ENCODE data around the gene TSPAN9.

The TSPAN9 gene

DNA sequence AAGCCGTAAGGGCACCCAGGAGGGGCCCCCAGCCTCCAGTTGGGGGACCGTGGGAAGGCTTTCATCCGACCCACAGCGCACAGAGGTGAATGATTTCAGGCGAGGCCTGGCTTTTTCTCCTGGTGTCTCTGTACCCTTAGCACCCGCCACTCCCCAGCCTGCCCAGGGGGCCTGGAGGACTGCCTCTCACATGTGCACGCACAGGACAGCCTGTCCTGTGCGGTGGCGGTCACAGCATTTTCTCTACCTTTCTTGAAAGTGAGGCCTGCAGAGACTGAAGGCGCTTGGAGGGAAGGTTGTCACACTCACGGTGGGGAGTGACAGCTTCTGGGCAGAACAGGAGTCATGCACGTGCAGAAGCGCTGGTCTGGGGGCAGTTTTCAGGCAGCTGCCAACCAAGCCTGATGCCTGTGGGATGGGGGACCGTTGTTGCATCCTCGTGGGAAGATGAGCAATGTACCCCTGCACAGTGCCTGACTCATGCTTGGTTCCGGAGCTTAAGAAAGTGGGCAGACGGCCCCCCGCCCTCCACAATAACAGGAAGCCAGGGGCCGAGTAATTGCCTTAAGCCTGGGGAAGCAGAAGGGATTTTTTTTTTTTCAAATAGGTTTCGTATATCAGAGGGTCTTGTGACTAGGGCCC lies 148.1 kb downstream of the TSPAN9 start:
- DNase-seq (ENCODE audit: low read depth) = peak; percentile 98
- TF ChIP-seq MYC (IDR thresholded peaks at IDR 0.05; ENCODE audit: low read depth, low read length) (peak; percentile 87), POLR2A (IDR thresholded peaks at IDR 0.05; ENCODE audit: extremely low read depth, insufficient read length) (no peak)
- TF ChIP-seq, protein P1, sequence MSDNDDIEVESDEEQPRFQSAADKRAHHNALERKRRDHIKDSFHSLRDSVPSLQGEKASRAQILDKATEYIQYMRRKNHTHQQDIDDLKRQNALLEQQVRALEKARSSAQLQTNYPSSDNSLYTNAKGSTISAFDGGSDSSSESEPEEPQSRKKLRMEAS (IDR thresholded peaks at IDR 0.05; ENCODE audit: low read depth, low read length) = peak; percentile 94
- TF ChIP-seq, protein P2, sequence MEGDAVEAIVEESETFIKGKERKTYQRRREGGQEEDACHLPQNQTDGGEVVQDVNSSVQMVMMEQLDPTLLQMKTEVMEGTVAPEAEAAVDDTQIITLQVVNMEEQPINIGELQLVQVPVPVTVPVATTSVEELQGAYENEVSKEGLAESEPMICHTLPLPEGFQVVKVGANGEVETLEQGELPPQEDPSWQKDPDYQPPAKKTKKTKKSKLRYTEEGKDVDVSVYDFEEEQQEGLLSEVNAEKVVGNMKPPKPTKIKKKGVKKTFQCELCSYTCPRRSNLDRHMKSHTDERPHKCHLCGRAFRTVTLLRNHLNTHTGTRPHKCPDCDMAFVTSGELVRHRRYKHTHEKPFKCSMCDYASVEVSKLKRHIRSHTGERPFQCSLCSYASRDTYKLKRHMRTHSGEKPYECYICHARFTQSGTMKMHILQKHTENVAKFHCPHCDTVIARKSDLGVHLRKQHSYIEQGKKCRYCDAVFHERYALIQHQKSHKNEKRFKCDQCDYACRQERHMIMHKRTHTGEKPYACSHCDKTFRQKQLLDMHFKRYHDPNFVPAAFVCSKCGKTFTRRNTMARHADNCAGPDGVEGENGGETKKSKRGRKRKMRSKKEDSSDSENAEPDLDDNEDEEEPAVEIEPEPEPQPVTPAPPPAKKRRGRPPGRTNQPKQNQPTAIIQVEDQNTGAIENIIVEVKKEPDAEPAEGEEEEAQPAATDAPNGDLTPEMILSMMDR (IDR thresholded peaks at IDR 0.05; ENCODE audit: low read depth, low read length) = no peak
- peak overlapping the region; percentile 44 for H3K4me3 ChIP-seq (ENCODE audit: low read depth, low read length)

DNA sequence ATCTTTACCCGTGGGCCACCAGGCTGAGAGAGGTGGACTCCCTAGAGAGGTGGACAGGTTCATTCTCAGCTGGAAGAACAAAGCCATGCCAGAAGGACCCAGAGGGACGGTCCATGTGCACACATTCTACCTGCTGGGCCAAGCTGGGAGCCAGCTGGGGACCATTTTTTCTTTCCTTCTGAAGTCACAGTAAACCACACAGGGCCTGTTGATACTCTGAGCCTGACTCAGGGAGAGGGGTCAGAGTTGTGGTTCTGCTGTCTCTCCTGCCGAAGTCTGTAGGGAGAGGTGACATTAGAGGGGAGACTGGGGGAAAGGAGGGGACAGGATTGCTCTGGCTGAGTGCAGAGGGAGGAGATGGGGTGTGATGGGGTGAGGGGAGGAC lies 148.6 kb downstream of the TSPAN9 start:
- DNase-seq (ENCODE audit: low read depth) = peak; percentile 86
- H3K4me3 ChIP-seq (ENCODE audit: low read depth, low read length) = peak overlapping the region; percentile 44
- TF ChIP-seq, protein P2 (IDR thresholded peaks at IDR 0.05; ENCODE audit: low read depth, low read length) = no peak
- TF ChIP-seq POLR2A (IDR thresholded peaks at IDR 0.05; ENCODE audit: extremely low read depth, insufficient read length) (no peak), MYC (IDR thresholded peaks at IDR 0.05; ENCODE audit: low read depth, low read length) (no peak)
- TF ChIP-seq, protein P1 (IDR thresholded peaks at IDR 0.05; ENCODE audit: low read depth, low read length) = no peak

DNA sequence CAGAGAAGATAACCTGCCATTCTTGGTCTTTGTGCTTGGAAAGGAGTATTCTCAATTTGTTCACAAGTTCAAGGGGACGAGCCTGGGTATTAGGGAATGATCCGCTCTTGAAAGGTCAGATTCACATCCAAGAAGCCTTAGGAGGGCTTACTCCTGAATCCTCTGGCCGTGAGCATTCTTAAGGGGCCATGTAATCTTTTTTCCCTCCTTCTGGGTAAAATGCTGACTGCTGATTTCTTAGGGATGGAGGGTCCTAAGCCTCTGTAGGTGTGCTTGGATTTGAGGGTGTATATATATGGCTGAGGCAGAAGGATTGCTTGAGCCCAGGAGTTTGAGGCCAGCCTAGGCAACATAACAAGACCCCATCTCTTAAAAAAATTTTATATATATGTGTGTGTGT lies 149.1 kb downstream of the TSPAN9 start:
- DNase-seq (ENCODE audit: low read depth) = no peak
- TF ChIP-seq POLR2A (IDR thresholded peaks at IDR 0.05; ENCODE audit: extremely low read depth, insufficient read length) = no peak
- no peak for TF ChIP-seq MYC (IDR thresholded peaks at IDR 0.05; ENCODE audit: low read depth, low read length)
- TF ChIP-seq, protein P2 (IDR thresholded peaks at IDR 0.05; ENCODE audit: low read depth, low read length) = no peak
- H3K4me3 ChIP-seq (ENCODE audit: low read depth, low read length) = peak overlapping the region; percentile 28

DNA sequence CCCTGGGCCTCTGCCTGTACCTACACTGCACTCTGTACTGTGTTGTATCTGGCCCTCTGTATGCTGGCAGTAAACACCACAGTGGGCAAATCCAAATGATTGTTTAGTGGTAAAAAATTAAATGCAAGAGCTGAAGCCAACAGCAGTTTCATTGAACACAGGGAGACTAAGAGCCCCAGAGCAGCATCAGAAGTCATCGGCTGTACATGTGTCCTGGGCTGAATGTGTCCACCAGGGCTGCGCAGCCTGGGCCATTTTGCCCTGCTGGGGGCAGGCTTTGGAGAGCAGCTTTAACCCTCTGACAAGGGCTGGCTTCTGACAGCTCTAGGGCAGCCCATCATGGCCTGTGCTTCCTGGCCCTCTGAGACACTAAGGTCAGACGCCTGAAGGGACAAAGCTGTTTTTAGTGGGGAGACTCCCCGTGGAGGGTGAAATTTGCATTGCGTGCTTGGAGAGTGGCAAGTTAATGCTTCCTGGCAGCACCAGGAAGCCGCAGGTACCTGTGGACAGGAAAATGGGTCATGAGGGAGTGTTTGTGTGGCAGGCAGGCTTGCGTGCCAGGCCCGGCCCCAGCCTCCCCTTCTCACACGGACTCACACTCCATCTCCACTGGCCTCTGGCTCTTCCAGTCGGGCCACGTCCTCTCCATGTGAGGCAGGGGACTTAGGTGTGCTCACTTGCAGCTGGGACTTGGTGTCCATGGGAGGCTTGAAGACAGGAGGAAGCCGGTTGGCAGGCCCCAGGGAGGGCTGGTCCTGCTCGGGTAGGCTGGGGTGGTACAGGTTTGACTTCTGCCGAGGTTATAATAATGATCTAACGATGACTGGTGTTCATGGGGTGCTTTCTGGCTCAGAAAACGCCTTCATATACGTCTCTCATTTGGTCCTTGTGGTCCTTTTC lies 150.1 kb downstream of the TSPAN9 start:
- DNase-seq (ENCODE audit: low read depth) = peak; percentile 36
- TF ChIP-seq MYC (IDR thresholded peaks at IDR 0.05; ENCODE audit: low read depth, low read length) (no peak), POLR2A (IDR thresholded peaks at IDR 0.05; ENCODE audit: extremely low read depth, insufficient read length) (no peak)
- TF ChIP-seq, protein P1 (IDR thresholded peaks at IDR 0.05; ENCODE audit: low read depth, low read length) = no peak
- TF ChIP-seq, protein P2 (IDR thresholded peaks at IDR 0.05; ENCODE audit: low read depth, low read length) = peak; percentile 22
- no peak overlapping the region for H3K4me3 ChIP-seq (ENCODE audit: low read depth, low read length)

DNA sequence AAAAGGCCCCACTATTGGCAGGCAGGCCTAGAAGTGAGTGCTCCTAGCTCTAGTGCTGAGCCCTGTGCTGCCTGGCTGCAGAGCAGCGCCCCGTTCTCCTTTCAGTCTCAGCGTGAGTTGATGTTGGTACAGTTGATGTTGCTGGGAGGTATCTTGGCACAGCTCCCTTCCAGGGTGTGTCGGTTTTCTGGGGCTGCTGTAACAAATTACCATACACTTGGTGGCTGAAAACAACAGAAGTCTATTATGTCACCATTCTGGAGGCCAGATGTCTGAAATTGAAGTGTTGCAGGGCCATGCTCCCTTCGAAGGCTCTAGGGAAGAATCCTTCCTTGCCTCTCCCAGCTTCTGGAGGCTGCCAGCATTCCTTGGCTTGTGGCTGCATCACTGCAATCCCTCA lies 151.4 kb downstream of the TSPAN9 start:
- TF ChIP-seq POLR2A (IDR thresholded peaks at IDR 0.05; ENCODE audit: extremely low read depth, insufficient read length) = no peak
- TF ChIP-seq, protein P1 (IDR thresholded peaks at IDR 0.05; ENCODE audit: low read depth, low read length) = no peak
- TF ChIP-seq, protein P2 (IDR thresholded peaks at IDR 0.05; ENCODE audit: low read depth, low read length) = no peak
- DNase-seq (ENCODE audit: low read depth) = no peak
- H3K4me3 ChIP-seq (ENCODE audit: low read depth, low read length) = no peak overlapping the region

Data from NB4 (cell line).